Measurements from ENCODE around the gene NAA80. TPM values are rescaled to one million over a fixed set of nuclear protein-coding genes. Genes with fewer than 3 reads are reported as not detected.

The NAA80 gene
- polyA plus RNA-seq, 3 donors, result 2.3 to 21.3 (median 4.6) TPM

DNA sequence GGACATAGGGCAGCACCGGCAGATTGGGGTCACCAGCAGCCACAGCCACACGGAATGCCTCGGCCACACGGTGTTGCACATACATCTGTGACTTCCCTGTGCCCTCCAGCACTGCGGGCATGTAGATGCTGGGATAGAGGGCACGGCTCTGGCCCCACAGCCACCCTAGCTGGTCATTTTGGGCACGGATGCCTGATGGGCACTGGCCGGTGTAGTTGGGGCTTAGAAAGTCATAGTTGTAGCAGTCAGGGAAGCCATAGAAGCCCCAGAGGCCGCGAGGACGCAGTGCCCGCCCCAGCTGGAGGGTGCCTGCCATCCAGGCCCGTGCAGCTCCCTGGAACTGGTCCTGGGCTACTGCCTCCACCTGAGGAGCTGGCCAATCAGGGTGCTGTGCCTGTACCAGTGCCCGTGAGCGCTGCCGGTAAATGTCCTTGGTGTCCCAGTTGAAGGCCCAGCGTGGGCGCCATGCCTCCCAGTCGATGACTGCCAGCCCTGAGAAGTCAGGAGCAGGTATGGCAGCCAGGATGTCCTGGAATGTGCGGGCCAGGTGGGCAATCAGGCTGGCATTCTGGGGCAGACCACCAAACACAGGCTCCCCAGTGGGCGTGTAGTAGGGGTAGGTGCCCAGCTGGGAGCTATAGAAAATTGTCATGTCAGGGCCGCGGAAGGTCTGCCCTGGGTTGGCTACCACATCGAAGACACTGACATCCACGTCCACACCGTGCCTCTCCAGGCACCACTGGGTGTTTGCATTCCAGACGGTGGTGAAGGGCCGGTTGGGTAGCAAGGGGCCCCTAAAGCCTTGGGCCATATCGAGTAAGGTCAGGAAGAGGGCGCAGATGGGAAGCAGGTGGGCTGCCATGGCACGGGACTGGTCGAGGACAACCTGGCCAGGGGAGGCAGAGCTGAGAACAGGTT lies 3.1 kb upstream of the NAA80 start:
- H4K20me1 ChIP-seq (ENCODE audit: insufficient read depth, low read length), result no peaks in the 10 kb centered on the region
- no peak overlapping the region for H3K4me2 ChIP-seq (replicated peaks; ENCODE audit: extremely low read depth, low read length, poor library complexity, severe bottlenecking)
- Mint-ChIP-seq H3K4me3 (no peak overlapping the region), H3K27me3 (ENCODE audit: low read depth in 3 of 3) (no peaks in the 10 kb centered on the region), H3K27ac (peak overlapping the region in 1 of 7 donors; percentile 15), H3K36me3 (peaks cover 0 to 2% of the 10 kb centered on the region in 2 donors), H3K4me1 (peaks cover 38% of the 10 kb centered on the region), H3K9me3 (peaks cover 0 to 5% (median 2%) of the 10 kb centered on the region in 7 donors)
- H3K9me3 ChIP-seq (replicated peaks in 1 of 2; ENCODE audit: control insufficient read depth in 1 of 2, insufficient read depth in 1 of 2, low read length in 2 of 2), result peaks cover 0 to 5% of the 10 kb centered on the region in 2 donors
- H3K27ac ChIP-seq (ENCODE audit: low read depth in 1 of 2, low read length in 2 of 2), result no peak overlapping the region
- no peak overlapping the region for H3K4me3 ChIP-seq (replicated peaks in 1 of 3; ENCODE audit: low read depth in 2 of 3, low read length in 3 of 3)
- no peaks in the 10 kb centered on the region for H3K36me3 ChIP-seq (replicated peaks in 1 of 2; ENCODE audit: control insufficient read depth in 1 of 2, insufficient read depth in 2 of 2, low read length in 2 of 2)
- H3K4me1 ChIP-seq (ENCODE audit: control insufficient read depth in 1 of 2, insufficient read depth in 2 of 2, low read length in 2 of 2), result peaks cover 32 to 36% of the 10 kb centered on the region in 2 donors
- H3K9ac ChIP-seq (ENCODE audit: insufficient read depth, low read length, poor library complexity, severe bottlenecking), result no peak overlapping the region
- WGBS (ENCODE audit: insufficient coverage), result 98% methylated on average over 30 of the region's 32 CpGs
- intact Hi-C loops (cut with micrococcal nuclease), result no loop called here
- peaks cover 32% of the 10 kb centered on the region for H3K79me2 ChIP-seq (ENCODE audit: insufficient read depth, low read length)
- DNase-seq, result peak in 1 of 3 donors; percentile 8
- no peak overlapping the region for H2AFZ ChIP-seq (ENCODE audit: insufficient read depth, low read depth, low read length, poor library complexity, severe bottlenecking)
- H3K27me3 ChIP-seq (ENCODE audit: control insufficient read depth in 2 of 2, insufficient read depth in 2 of 2, low read length in 2 of 2), result no peaks in the 10 kb centered on the region
- TF ChIP-seq, protein P1, sequence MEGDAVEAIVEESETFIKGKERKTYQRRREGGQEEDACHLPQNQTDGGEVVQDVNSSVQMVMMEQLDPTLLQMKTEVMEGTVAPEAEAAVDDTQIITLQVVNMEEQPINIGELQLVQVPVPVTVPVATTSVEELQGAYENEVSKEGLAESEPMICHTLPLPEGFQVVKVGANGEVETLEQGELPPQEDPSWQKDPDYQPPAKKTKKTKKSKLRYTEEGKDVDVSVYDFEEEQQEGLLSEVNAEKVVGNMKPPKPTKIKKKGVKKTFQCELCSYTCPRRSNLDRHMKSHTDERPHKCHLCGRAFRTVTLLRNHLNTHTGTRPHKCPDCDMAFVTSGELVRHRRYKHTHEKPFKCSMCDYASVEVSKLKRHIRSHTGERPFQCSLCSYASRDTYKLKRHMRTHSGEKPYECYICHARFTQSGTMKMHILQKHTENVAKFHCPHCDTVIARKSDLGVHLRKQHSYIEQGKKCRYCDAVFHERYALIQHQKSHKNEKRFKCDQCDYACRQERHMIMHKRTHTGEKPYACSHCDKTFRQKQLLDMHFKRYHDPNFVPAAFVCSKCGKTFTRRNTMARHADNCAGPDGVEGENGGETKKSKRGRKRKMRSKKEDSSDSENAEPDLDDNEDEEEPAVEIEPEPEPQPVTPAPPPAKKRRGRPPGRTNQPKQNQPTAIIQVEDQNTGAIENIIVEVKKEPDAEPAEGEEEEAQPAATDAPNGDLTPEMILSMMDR (IDR thresholded peaks at IDR 0.05), result no peak

DNA sequence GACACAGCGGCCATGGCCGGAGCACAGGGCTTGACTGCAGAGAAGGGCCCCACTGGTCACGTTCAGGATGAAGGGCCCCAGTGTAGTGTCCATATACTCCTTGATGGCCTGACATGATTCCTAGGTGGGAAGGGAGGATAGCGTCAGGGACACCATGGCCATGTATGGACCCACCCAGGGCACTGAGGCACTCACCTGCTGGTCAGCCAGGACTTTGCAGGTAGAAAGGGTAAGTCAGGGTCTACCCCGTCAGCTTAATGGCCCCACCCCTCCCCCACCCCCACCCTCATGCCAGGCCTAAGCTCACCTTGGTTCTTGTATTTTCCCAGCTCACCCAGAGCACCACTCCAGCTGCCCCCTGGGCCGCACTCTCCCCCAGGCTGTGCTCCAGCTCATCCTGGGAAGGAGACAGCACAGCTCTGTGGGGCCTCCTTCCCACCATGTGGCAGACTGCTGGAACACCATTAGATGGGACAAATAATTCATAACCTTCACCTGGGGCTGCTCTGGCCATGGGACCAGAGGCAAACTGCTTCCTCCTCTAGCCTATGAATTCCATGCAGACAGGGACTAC lies 1.6 kb upstream of the NAA80 start:
- Histone ChIP-seq H2AFZ (ENCODE audit: insufficient read depth, low read depth, low read length, poor library complexity, severe bottlenecking) (peak overlapping the region; percentile 77), H3K27me3 (ENCODE audit: control insufficient read depth in 2 of 2, insufficient read depth in 2 of 2, low read length in 2 of 2) (no peaks in the 10 kb centered on the region), H3K4me1 (ENCODE audit: control insufficient read depth in 1 of 2, insufficient read depth in 2 of 2, low read length in 2 of 2) (peaks cover 32 to 37% of the 10 kb centered on the region in 2 donors), H3K9me3 (replicated peaks in 1 of 2; ENCODE audit: control insufficient read depth in 1 of 2, insufficient read depth in 1 of 2, low read length in 2 of 2) (no peaks in the 10 kb centered on the region), H3K4me3 (replicated peaks in 1 of 3; ENCODE audit: low read depth in 2 of 3, low read length in 3 of 3) (peak overlapping the region in 1 of 3 experiments; percentile 94), H4K20me1 (ENCODE audit: insufficient read depth, low read length) (no peaks in the 10 kb centered on the region), H3K79me2 (ENCODE audit: insufficient read depth, low read length) (peaks cover 39% of the 10 kb centered on the region), H3K9ac (ENCODE audit: insufficient read depth, low read length, poor library complexity, severe bottlenecking) (peak overlapping the region; percentile 85), H3K36me3 (replicated peaks in 1 of 2; ENCODE audit: control insufficient read depth in 1 of 2, insufficient read depth in 2 of 2, low read length in 2 of 2) (no peaks in the 10 kb centered on the region), H3K27ac (ENCODE audit: low read depth in 1 of 2, low read length in 2 of 2) (peak overlapping the region; percentile 99 to 100), H3K4me2 (replicated peaks; ENCODE audit: extremely low read depth, low read length, poor library complexity, severe bottlenecking) (peak overlapping the region; percentile 77)
- intact Hi-C loops (cut with micrococcal nuclease), result no loop called here
- TF ChIP-seq, protein P1 (IDR thresholded peaks at IDR 0.05), result no peak
- no peak for DNase-seq
- 85% methylated on average over 5 of the region's 6 CpGs for WGBS (ENCODE audit: insufficient coverage)
- peak overlapping the region; percentile 55 to 64 for H3K4me3 Mint-ChIP-seq
- peak overlapping the region; percentile 99 for H3K27ac Mint-ChIP-seq
- H3K36me3 Mint-ChIP-seq, result peaks cover 2 to 10% of the 10 kb centered on the region in 2 donors
- H3K9me3 Mint-ChIP-seq, result no peaks in the 10 kb centered on the region
- H3K27me3 Mint-ChIP-seq (ENCODE audit: low read depth in 3 of 3), result no peaks in the 10 kb centered on the region
- peaks cover 37% of the 10 kb centered on the region for H3K4me1 Mint-ChIP-seq
